ENCODE measurements around the gene CLK3. TPM values are rescaled to one million over a fixed set of nuclear protein-coding genes. Genes with fewer than 3 reads are reported as not detected.
"Not testable (repeated sequence)": the region's sequence is repeated elsewhere in the genome, so short reads cannot be mapped to it uniquely, and the experiment has no call there.

CLK3 gene
- total and polyA plus RNA-seq, 2 experiments from 2014 or later, result 100 to 319 TPM

DNA sequence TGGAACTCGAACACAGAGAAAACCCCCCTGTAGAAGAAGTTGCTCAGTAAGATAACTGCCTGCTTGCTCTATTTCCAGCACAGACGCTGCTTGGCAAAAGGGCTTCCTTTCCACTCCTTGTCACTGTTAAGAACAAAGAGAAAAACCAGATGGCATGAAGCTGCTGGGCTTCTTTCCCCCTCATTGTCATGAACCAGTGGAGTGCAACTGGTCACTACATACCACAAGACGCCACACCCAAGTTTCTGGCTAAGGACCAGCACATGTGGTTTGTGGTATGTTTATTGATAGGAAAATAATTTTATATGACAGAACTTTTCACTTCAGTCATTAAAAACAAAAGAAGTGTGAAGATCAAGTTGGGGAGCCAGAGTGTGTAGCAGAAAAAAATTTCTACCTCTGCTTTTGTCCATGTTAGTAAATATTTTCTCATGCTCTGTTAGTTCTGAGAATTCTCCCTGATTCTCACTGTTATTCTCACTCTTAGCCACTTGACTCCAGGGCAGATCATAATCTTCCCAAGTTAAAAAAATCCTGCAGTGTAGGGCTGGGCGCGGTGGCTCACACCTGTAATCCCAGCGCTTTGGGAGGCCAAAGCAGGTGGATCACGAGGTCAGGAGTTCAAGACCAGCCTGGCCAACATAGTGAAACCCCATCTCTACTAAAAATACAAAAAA is 37.9 kb downstream of the CLK3 start:
- DNase-seq (ENCODE audit: low read depth in 1 of 2, low spot score in 1 of 2), result peak; percentile 86 to 87
- peak overlapping the region; percentile 94 for H3K27ac ChIP-seq
- TF ChIP-seq, protein P1, sequence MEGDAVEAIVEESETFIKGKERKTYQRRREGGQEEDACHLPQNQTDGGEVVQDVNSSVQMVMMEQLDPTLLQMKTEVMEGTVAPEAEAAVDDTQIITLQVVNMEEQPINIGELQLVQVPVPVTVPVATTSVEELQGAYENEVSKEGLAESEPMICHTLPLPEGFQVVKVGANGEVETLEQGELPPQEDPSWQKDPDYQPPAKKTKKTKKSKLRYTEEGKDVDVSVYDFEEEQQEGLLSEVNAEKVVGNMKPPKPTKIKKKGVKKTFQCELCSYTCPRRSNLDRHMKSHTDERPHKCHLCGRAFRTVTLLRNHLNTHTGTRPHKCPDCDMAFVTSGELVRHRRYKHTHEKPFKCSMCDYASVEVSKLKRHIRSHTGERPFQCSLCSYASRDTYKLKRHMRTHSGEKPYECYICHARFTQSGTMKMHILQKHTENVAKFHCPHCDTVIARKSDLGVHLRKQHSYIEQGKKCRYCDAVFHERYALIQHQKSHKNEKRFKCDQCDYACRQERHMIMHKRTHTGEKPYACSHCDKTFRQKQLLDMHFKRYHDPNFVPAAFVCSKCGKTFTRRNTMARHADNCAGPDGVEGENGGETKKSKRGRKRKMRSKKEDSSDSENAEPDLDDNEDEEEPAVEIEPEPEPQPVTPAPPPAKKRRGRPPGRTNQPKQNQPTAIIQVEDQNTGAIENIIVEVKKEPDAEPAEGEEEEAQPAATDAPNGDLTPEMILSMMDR (IDR thresholded peaks at IDR 0.05; ENCODE audit: low read depth, low read length), result no peak
- no peaks in the 10 kb centered on the region for H3K27me3 ChIP-seq
- no peaks in the 10 kb centered on the region for H3K9me3 ChIP-seq (ENCODE audit: low read depth)
- peaks cover 39% of the 10 kb centered on the region for H3K4me1 ChIP-seq (ENCODE audit: low read depth)
- H3K4me3 ChIP-seq, result no peak overlapping the region
- H3K36me3 ChIP-seq, result no peaks in the 10 kb centered on the region

DNA sequence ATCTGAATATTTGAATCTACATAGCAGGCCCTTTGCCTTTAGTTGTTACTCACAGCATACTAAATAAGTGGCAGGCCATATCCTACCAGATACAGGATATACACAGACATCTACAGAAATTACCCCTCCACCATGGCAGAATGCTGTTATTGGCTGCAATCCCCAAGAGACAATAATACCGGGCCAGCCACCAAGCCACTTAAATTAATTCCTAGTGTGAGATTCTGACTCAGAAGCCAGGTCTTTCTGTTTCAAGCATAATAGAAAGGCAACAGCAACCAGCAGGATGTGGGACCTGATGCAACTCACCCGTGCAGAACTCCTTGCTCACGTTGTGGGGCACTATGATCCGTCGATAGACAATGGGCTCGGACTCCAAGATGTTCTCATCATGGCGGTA is 39.8 kb downstream of the CLK3 start:
- no peak for DNase-seq (ENCODE audit: low read depth in 1 of 2, low spot score in 1 of 2)
- Histone ChIP-seq H3K36me3 (no peaks in the 10 kb centered on the region), H3K27me3 (no peaks in the 10 kb centered on the region), H3K4me3 (no peak overlapping the region), H3K4me1 (ENCODE audit: low read depth) (peaks cover 37% of the 10 kb centered on the region), H3K9me3 (ENCODE audit: low read depth) (no peaks in the 10 kb centered on the region), H3K27ac (peak overlapping the region; percentile 94)
- TF ChIP-seq, protein P1 (IDR thresholded peaks at IDR 0.05; ENCODE audit: low read depth, low read length), result no peak

DNA sequence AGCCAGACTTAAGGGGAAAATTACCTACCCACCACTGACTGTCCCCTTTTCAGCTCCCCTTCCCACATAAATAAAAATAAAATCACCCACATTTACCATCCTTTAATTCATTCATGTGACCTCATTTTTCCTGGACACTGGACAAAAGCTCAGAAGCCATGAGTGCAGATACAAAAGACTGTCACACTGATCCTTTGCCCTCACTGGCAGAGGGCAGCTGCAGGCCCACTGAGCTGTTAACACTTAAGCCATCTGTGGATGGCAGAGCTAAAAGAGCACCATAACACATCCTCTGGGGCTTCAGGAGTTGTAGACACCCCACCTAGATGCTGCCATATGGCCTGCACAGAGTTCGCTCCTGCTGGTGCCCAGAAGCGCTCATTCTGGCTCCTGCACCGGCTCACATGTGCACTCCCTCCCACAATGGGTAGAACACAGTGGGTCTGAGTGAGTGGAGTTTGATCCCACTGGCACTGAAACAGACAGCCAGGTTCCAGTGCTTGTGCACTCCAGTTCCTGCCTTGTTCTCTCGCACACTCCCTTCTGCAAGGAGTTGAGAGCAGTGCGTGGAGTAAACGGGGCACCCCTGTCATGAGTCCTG is 41.4 kb downstream of the CLK3 start:
- TF ChIP-seq, protein P1 (IDR thresholded peaks at IDR 0.05; ENCODE audit: low read depth, low read length), result no peak
- peak overlapping the region; percentile 56 for H3K27ac ChIP-seq

DNA sequence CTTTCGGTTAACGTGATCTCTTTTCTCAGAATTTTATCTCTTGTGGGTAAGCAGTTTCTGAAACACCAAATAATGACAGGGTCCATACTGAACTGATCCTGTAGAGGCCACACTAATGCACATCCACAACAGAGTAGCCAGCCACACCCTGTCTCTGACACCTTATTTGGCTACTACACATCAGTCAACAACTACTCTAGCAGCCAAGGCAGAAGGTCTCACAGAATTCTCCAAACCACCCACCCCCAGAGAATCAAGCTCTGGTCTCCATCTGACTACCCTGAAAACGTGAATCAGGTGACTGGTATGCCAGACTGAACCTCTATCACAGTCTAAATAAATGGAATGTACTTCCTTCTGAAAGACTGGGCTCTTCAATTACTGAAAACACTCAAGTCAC is 42.2 kb downstream of the CLK3 start:
- Histone ChIP-seq H3K27ac (peak overlapping the region; percentile 56), H3K4me1 (ENCODE audit: low read depth) (peaks cover 38% of the 10 kb centered on the region), H3K4me3 (no peak overlapping the region), H3K27me3 (no peaks in the 10 kb centered on the region), H3K36me3 (no peaks in the 10 kb centered on the region), H3K9me3 (ENCODE audit: low read depth) (no peaks in the 10 kb centered on the region)
- TF ChIP-seq, protein P1 (IDR thresholded peaks at IDR 0.05; ENCODE audit: low read depth, low read length), result no peak
- peak in 1 of 2 donors; percentile 20 for DNase-seq (ENCODE audit: low read depth in 1 of 2, low spot score in 1 of 2)

More for the DNA sequence above, 41.4 kb downstream of the CLK3 start:
- Histone ChIP-seq H3K4me3 (no peak overlapping the region), H3K36me3 (no peaks in the 10 kb centered on the region), H3K9me3 (ENCODE audit: low read depth) (no peaks in the 10 kb centered on the region), H3K4me1 (ENCODE audit: low read depth) (peaks cover 32% of the 10 kb centered on the region), H3K27me3 (no peaks in the 10 kb centered on the region)
- DNase-seq (ENCODE audit: low read depth in 1 of 2, low spot score in 1 of 2), result no peak

DNA sequence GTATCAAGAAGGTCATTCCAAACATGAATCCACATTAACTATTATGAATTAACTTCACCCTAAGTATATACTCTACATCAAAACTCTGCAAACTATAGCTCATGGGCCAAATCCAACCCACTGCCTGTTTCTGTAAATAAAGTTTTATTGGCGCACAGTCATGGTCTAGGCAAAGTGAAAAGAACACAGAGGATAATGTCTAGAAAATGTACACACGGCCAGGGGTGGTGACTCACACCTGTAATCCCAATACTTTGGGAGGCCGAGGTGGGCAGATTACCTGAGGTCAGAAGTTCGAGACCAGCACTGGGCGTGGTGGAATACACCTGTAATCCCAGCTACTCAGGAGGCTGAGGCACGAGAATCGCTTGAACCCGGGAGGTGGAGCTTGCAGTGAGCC is 45.6 kb downstream of the CLK3 start:
- DNase-seq (ENCODE audit: low read depth in 1 of 2, low spot score in 1 of 2); H3K9me3 ChIP-seq (ENCODE audit: low read depth); H3K27me3 ChIP-seq; H3K36me3 ChIP-seq; H3K4me3 ChIP-seq; H3K27ac ChIP-seq: not testable (repeated sequence)
- peaks cover 16% of the 10 kb centered on the region for H3K4me1 ChIP-seq (ENCODE audit: low read depth)
